ENCODE results near the gene HHAT.
"Not testable (repeated sequence)": the region's sequence is repeated elsewhere in the genome, so short reads cannot be mapped to it uniquely, and the experiment has no call there.

HHAT gene

GRCh38 chr1:210400043-210400840 lies 71.5 kb downstream of the HHAT start:
- Histone ChIP-seq H3K18ac (ENCODE audit: low read depth in 1 of 2, low read length in 2 of 2) (no peak overlapping the region), H3K27ac (ENCODE audit: low read length, poor library complexity, severe bottlenecking) (no peak overlapping the region), H3K4ac (ENCODE audit: low read depth in 1 of 2, low read length in 2 of 2) (no peak overlapping the region), H4K8ac (ENCODE audit: low read length) (no peak overlapping the region), H2BK120ac (ENCODE audit: low read depth, low read length) (no peak overlapping the region), H2AFZ (ENCODE audit: low read depth, low read length) (no peak overlapping the region), H2AK5ac (ENCODE audit: low read length, severe bottlenecking) (peak overlapping the region; percentile 80), H3K14ac (ENCODE audit: low read length in 2 of 2) (no peak overlapping the region), H2BK15ac (ENCODE audit: low read depth, poor library complexity, severe bottlenecking) (no peak overlapping the region), H3K27me3 (ENCODE audit: control insufficient read depth in 1 of 2, insufficient read depth in 1 of 2, low read length in 2 of 2) (peaks cover 0 to 17% of the 10 kb centered on the region in 2 experiments), H2BK5ac (ENCODE audit: low read depth, low read length, poor library complexity, severe bottlenecking) (no peak overlapping the region), H3K4me1 (ENCODE audit: control insufficient read depth, insufficient read depth, low read depth, low read length) (peaks cover 5% of the 10 kb centered on the region), H4K91ac (ENCODE audit: low read length) (no peak overlapping the region), H3K9me3 (ENCODE audit: control insufficient read depth, low read length) (no peaks in the 10 kb centered on the region), H3K9ac (ENCODE audit: low read length) (no peak overlapping the region), H3K4me2 (ENCODE audit: low read length, poor library complexity, severe bottlenecking) (no peak overlapping the region), H2BK12ac (ENCODE audit: low read length in 2 of 2) (no peak overlapping the region), H3K4me3 (ENCODE audit: insufficient read depth in 1 of 2, low read depth in 1 of 2, low read length in 2 of 2) (no peak overlapping the region), H3K23ac (ENCODE audit: low read length in 2 of 2) (no peak overlapping the region), H3K79me1 (replicated peaks; ENCODE audit: low read length, poor library complexity, severe bottlenecking) (peaks cover 5% of the 10 kb centered on the region), H3K36me3 (ENCODE audit: control insufficient read depth in 1 of 2, insufficient read depth in 2 of 2, low read depth in 1 of 2, low read length in 2 of 2) (peaks cover 0 to 9% of the 10 kb centered on the region in 2 experiments)
- peak; percentile 74 for DNase-seq
- WGBS: 42% methylated on average over 2 of the region's 5 CpGs

DNA sequence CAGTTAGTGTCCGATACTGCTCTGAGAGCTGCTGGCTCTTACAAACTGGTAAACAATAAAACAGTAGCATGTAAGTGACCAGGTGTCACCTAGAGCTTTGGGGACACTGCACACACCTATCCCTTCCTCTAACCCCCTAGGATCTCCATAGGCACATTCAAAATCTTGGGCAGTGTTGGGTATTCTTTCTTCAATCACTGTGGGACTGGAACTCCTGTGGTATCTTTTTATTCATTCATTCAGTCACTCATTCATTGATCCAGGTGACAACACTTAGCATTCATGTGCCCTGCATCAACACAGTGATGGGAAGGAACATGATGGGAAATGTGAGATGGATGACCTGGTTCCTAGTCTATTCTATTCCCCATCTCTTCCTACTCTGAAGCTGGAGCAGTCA lies 73.9 kb downstream of the HHAT start:
- WGBS: 88% methylated on average over 1 of the region's 1 CpG
- no peak overlapping the region for H3K27ac ChIP-seq (ENCODE audit: low read length, poor library complexity, severe bottlenecking)
- no peak overlapping the region for H3K9ac ChIP-seq (ENCODE audit: low read length)

GRCh38 chr1:210405316-210405715 lies 76.6 kb downstream of the HHAT start:
- WGBS: 93% methylated on average over 4 of the region's 4 CpGs
- Histone ChIP-seq H2AK5ac (ENCODE audit: low read length, severe bottlenecking) (no peak overlapping the region), H3K14ac (ENCODE audit: low read length in 2 of 2) (no peak overlapping the region), H3K23ac (ENCODE audit: low read length in 2 of 2) (no peak overlapping the region), H3K9me3 (ENCODE audit: control insufficient read depth, low read length) (no peaks in the 10 kb centered on the region), H2AFZ (ENCODE audit: low read depth, low read length) (no peak overlapping the region), H3K27me3 (ENCODE audit: control insufficient read depth in 1 of 2, insufficient read depth in 1 of 2, low read length in 2 of 2) (peaks cover 0 to 20% of the 10 kb centered on the region in 2 experiments), H3K27ac (ENCODE audit: low read length, poor library complexity, severe bottlenecking) (no peak overlapping the region), H3K36me3 (ENCODE audit: control insufficient read depth in 1 of 2, insufficient read depth in 2 of 2, low read depth in 1 of 2, low read length in 2 of 2) (peaks cover 0 to 9% of the 10 kb centered on the region in 2 experiments), H2BK12ac (ENCODE audit: low read length in 2 of 2) (no peak overlapping the region), H3K9ac (ENCODE audit: low read length) (no peak overlapping the region), H3K4ac (ENCODE audit: low read depth in 1 of 2, low read length in 2 of 2) (no peak overlapping the region), H2BK15ac (ENCODE audit: low read depth, poor library complexity, severe bottlenecking) (no peak overlapping the region), H3K18ac (ENCODE audit: low read depth in 1 of 2, low read length in 2 of 2) (no peak overlapping the region), H3K4me3 (ENCODE audit: insufficient read depth in 1 of 2, low read depth in 1 of 2, low read length in 2 of 2) (no peak overlapping the region), H3K4me1 (ENCODE audit: control insufficient read depth, insufficient read depth, low read depth, low read length) (peaks cover 4% of the 10 kb centered on the region), H3K79me1 (replicated peaks; ENCODE audit: low read length, poor library complexity, severe bottlenecking) (peaks cover 4% of the 10 kb centered on the region), H2BK5ac (ENCODE audit: low read depth, low read length, poor library complexity, severe bottlenecking) (no peak overlapping the region), H4K8ac (ENCODE audit: low read length) (no peak overlapping the region), H2BK120ac (ENCODE audit: low read depth, low read length) (no peak overlapping the region), H4K91ac (ENCODE audit: low read length) (no peak overlapping the region), H3K4me2 (ENCODE audit: low read length, poor library complexity, severe bottlenecking) (no peak overlapping the region)
- DNase-seq: no peak

More for the DNA sequence above, 73.9 kb downstream of the HHAT start:
- no peak overlapping the region for H4K91ac ChIP-seq (ENCODE audit: low read length)
- H4K8ac ChIP-seq (ENCODE audit: low read length): no peak overlapping the region
- no peak overlapping the region for H3K23ac ChIP-seq (ENCODE audit: low read length in 2 of 2)
- no peak for DNase-seq
- H3K4me2 ChIP-seq (ENCODE audit: low read length, poor library complexity, severe bottlenecking): no peak overlapping the region
- H3K36me3 ChIP-seq (ENCODE audit: control insufficient read depth in 1 of 2, insufficient read depth in 2 of 2, low read depth in 1 of 2, low read length in 2 of 2): peaks cover 0 to 9% of the 10 kb centered on the region in 2 experiments
- H3K4ac ChIP-seq (ENCODE audit: low read depth in 1 of 2, low read length in 2 of 2): no peak overlapping the region
- no peak overlapping the region for H2AFZ ChIP-seq (ENCODE audit: low read depth, low read length)
- H2BK5ac ChIP-seq (ENCODE audit: low read depth, low read length, poor library complexity, severe bottlenecking): no peak overlapping the region
- peaks cover 5% of the 10 kb centered on the region for H3K4me1 ChIP-seq (ENCODE audit: control insufficient read depth, insufficient read depth, low read depth, low read length)
- no peaks in the 10 kb centered on the region for H3K9me3 ChIP-seq (ENCODE audit: control insufficient read depth, low read length)
- H3K14ac ChIP-seq (ENCODE audit: low read length in 2 of 2): no peak overlapping the region
- no peak overlapping the region for H2BK15ac ChIP-seq (ENCODE audit: low read depth, poor library complexity, severe bottlenecking)
- H3K79me1 ChIP-seq (replicated peaks; ENCODE audit: low read length, poor library complexity, severe bottlenecking): peaks cover 5% of the 10 kb centered on the region
- no peak overlapping the region for H3K4me3 ChIP-seq (ENCODE audit: insufficient read depth in 1 of 2, low read depth in 1 of 2, low read length in 2 of 2)
- no peak overlapping the region for H2BK120ac ChIP-seq (ENCODE audit: low read depth, low read length)
- no peak overlapping the region for H2BK12ac ChIP-seq (ENCODE audit: low read length in 2 of 2)
- H2AK5ac ChIP-seq (ENCODE audit: low read length, severe bottlenecking): no peak overlapping the region
- H3K18ac ChIP-seq (ENCODE audit: low read depth in 1 of 2, low read length in 2 of 2): no peak overlapping the region
- peaks cover 0 to 20% of the 10 kb centered on the region in 2 experiments for H3K27me3 ChIP-seq (ENCODE audit: control insufficient read depth in 1 of 2, insufficient read depth in 1 of 2, low read length in 2 of 2)

DNA sequence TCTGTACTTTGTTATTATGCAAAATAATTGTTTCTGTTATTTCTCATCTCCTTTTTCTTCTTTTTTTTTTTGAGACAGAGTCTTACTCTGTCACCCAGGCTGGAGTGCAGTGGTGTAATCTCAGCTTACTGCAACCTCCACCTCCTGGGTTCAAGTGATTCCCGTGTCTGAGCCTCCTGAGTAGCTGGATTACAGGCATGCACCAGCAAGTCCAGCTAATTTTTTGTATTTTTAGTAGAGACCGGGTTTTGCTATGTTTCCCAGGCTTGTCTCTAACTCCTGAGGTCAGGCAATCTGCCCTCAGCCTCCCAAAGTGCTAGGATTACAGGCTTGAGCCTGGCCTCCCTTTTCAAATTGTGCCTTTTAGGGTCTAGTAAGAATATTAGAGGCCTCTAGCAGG lies 77.6 kb downstream of the HHAT start:
- not testable (repeated sequence) for H4K8ac ChIP-seq (ENCODE audit: low read length); H3K4ac ChIP-seq (ENCODE audit: low read depth in 1 of 2, low read length in 2 of 2); H3K9ac ChIP-seq (ENCODE audit: low read length); H3K79me1 ChIP-seq (replicated peaks; ENCODE audit: low read length, poor library complexity, severe bottlenecking); H3K27ac ChIP-seq (ENCODE audit: low read length, poor library complexity, severe bottlenecking); H2BK12ac ChIP-seq (ENCODE audit: low read length in 2 of 2); H3K4me1 ChIP-seq (ENCODE audit: control insufficient read depth, insufficient read depth, low read depth, low read length); H2BK120ac ChIP-seq (ENCODE audit: low read depth, low read length); H2BK15ac ChIP-seq (ENCODE audit: low read depth, poor library complexity, severe bottlenecking); H4K91ac ChIP-seq (ENCODE audit: low read length); H2BK5ac ChIP-seq (ENCODE audit: low read depth, low read length, poor library complexity, severe bottlenecking); H3K9me3 ChIP-seq (ENCODE audit: control insufficient read depth, low read length); H3K4me3 ChIP-seq (ENCODE audit: insufficient read depth in 1 of 2, low read depth in 1 of 2, low read length in 2 of 2); H2AK5ac ChIP-seq (ENCODE audit: low read length, severe bottlenecking); H3K18ac ChIP-seq (ENCODE audit: low read depth in 1 of 2, low read length in 2 of 2); H3K4me2 ChIP-seq (ENCODE audit: low read length, poor library complexity, severe bottlenecking); H3K14ac ChIP-seq (ENCODE audit: low read length in 2 of 2); H3K23ac ChIP-seq (ENCODE audit: low read length in 2 of 2); H2AFZ ChIP-seq (ENCODE audit: low read depth, low read length); H3K36me3 ChIP-seq (ENCODE audit: control insufficient read depth in 1 of 2, insufficient read depth in 2 of 2, low read depth in 1 of 2, low read length in 2 of 2); DNase-seq
- WGBS: 71% methylated on average over 2 of the region's 2 CpGs
- peaks cover 0 to 20% of the 10 kb centered on the region in 2 experiments for H3K27me3 ChIP-seq (ENCODE audit: control insufficient read depth in 1 of 2, insufficient read depth in 1 of 2, low read length in 2 of 2)

Data from mesenchymal stem cell (in vitro differentiated cells and primary cell).